SU-DHL-6 (cell line): ENCODE data around the gene BHMT.
"Not testable (repeated sequence)": the region's sequence is repeated elsewhere in the genome, so short reads cannot be mapped to it uniquely, and the experiment has no call there.

Source experiments
- H2AFZ ChIP-seq: fragments of 200-600 bp; sonication (generic); 2 replicates; pipeline ENCODE4 v1.6.1; 2014; ENCODE audit warnings: low read depth, mild to moderate bottlenecking, moderate library complexity, mixed read lengths, antibody characterized with exemption, low read length; ENCODE audit not compliant: severe bottlenecking
- H3F3A ChIP-seq: fragments of 200-600 bp; shearing (Covaris generic); 2 replicates; pipeline ENCODE4 v1.6.0; 2016; ENCODE audit warnings: antibody characterized with exemption, mild to moderate bottlenecking; ENCODE audit not compliant: insufficient read depth
- H3K27ac ChIP-seq: fragments of 200-600 bp; sonication (generic); 2 replicates; pipeline ENCODE4 v1.5.1; 2016; ENCODE audit warnings: low read depth, mild to moderate bottlenecking, low read length, moderate library complexity, mixed read lengths
- H3K27me3 ChIP-seq: fragments of 200-600 bp; sonication (generic), shearing (Covaris generic); 2 replicates; pipeline ENCODE4 v1.6.0; 2014; ENCODE audit warnings: mild to moderate bottlenecking, low read length
- H3K36me3 ChIP-seq: fragments of 200-600 bp; sonication (generic); 2 replicates; pipeline ENCODE4 v1.6.1; 2014; ENCODE audit warnings: mild to moderate bottlenecking, low read length, mixed read lengths
- H3K4me2 ChIP-seq: fragments of 300-600, 200-600 bp; shearing (Covaris generic), sonication (generic); 2 replicates; pipeline ENCODE4 v1.6.0; 2014; ENCODE audit warnings: low read length, low read depth, mild to moderate bottlenecking; ENCODE audit not compliant: poor library complexity, severe bottlenecking
- H3K4me3 ChIP-seq: fragments of 200-600 bp; sonication (generic); 2 replicates; pipeline ENCODE4 v1.5.1; 2014; ENCODE audit warnings: antibody characterized with exemption, low read length, mild to moderate bottlenecking, mixed read lengths; ENCODE audit not compliant: insufficient read depth, poor library complexity, severe bottlenecking
- H3K79me2 ChIP-seq: fragments of 200-600 bp; sonication (generic); 2 replicates; pipeline ENCODE4 v1.6.1; 2014; ENCODE audit warnings: mild to moderate bottlenecking, low read length, moderate library complexity; ENCODE audit not compliant: insufficient read depth
- H3K9ac ChIP-seq: fragments of 200-600 bp; sonication (generic); 2 replicates; pipeline ENCODE4 v1.7.0; 2014; ENCODE audit warnings: mild to moderate bottlenecking, low read length
- H3K9me2 ChIP-seq: fragments of 200-600 bp; sonication (generic); replicated peaks from 2 replicates; pipeline ENCODE4 v1.6.1; 2014; ENCODE audit warnings: low read length; ENCODE audit not compliant: insufficient read depth
- H3K9me3 ChIP-seq: fragments of 200-600 bp; sonication (generic); 2 replicates; pipeline ENCODE4 v1.6.1; 2014; ENCODE audit warnings: low read length, mixed read lengths; ENCODE audit not compliant: insufficient read depth
- H4K20me1 ChIP-seq: fragments of 200-600 bp; sonication (generic); 2 replicates; pipeline ENCODE4 v1.6.1; 2014; ENCODE audit warnings: low read depth, mild to moderate bottlenecking, antibody characterized with exemption, low read length, moderate library complexity, mixed read lengths
- CTCF ChIP-seq: fragments of 200-600 bp; sonication (generic); IDR thresholded peaks from one replicate; pipeline ENCODE4 v1.5.1; 2017; ENCODE audit warnings: antibody characterized with exemption, mild to moderate bottlenecking, low read length, moderate library complexity; ENCODE audit not compliant: insufficient read depth, poor library complexity, severe bottlenecking
- EZH2phosphoT487 ChIP-seq: fragments of 200-600 bp; sonication (generic), shearing (Covaris generic); conservative IDR thresholded peaks from 2 replicates; pipeline ENCODE4 v1.6.1; 2018; ENCODE audit warnings: mild to moderate bottlenecking, antibody characterized with exemption, low read length, moderate library complexity, mixed read lengths

The BHMT gene

GRCh38 chr5:79173626-79174025 is 62.0 kb downstream of the BHMT start:
- H3F3A ChIP-seq = no peaks in the 10 kb centered on the region
- no peaks in the 10 kb centered on the region for H3K27me3 ChIP-seq
- H3K9ac ChIP-seq = no peak overlapping the region
- H3K36me3 ChIP-seq = no peaks in the 10 kb centered on the region
- no peaks in the 10 kb centered on the region for H3K9me2 ChIP-seq
- no peaks in the 10 kb centered on the region for H3K9me3 ChIP-seq
- H4K20me1 ChIP-seq = no peaks in the 10 kb centered on the region
- H3K4me3 ChIP-seq = no peak overlapping the region
- no peak overlapping the region for H3K27ac ChIP-seq
- H2AFZ ChIP-seq = no peak overlapping the region
- no peak for TF ChIP-seq EZH2phosphoT487
- no peak for TF ChIP-seq CTCF
- no peak overlapping the region for H3K4me2 ChIP-seq
- H3K79me2 ChIP-seq = no peaks in the 10 kb centered on the region

- H4K20me1 ChIP-seq, H3K27ac ChIP-seq, H3K36me3 ChIP-seq, H2AFZ ChIP-seq, H3K9me2 ChIP-seq, H3K79me2 ChIP-seq, H3K4me2 ChIP-seq, H3K9ac ChIP-seq, H3K9me3 ChIP-seq, H3K4me3 ChIP-seq, H3F3A ChIP-seq, H3K27me3 ChIP-seq: not testable (repeated sequence)
Measured at GRCh38 chr5:79180449-79180848, 68.8 kb downstream of the BHMT start.

GRCh38 chr5:79181419-79182022 is 69.9 kb downstream of the BHMT start:
- Histone ChIP-seq H3K27ac (no peak overlapping the region), H3K4me3 (no peak overlapping the region), H3K4me2 (no peak overlapping the region), H2AFZ (no peak overlapping the region), H4K20me1 (no peaks in the 10 kb centered on the region), H3K36me3 (no peaks in the 10 kb centered on the region), H3K27me3 (no peaks in the 10 kb centered on the region), H3F3A (no peaks in the 10 kb centered on the region), H3K9me3 (no peaks in the 10 kb centered on the region), H3K9me2 (no peaks in the 10 kb centered on the region), H3K9ac (no peak overlapping the region), H3K79me2 (no peaks in the 10 kb centered on the region)
- TF ChIP-seq EZH2phosphoT487 (no peak), CTCF (no peak)
